NCI-H2081 (cell line): ENCODE results near the gene E2F2.

Experiments used
- DNase-seq, 2 experiments: peaks; one replicate each; lab custom pipeline; 2025; lab: John Stamatoyannopoulos, UW

The E2F2 gene

GRCh38 chr1:23462766-23463165, 68.3 kb downstream of the E2F2 start:
- no peak for DNase-seq

- no peak for DNase-seq
Observed at GRCh38 chr1:23461050-23461449, 70.0 kb downstream of the E2F2 start.

GRCh38 chr1:23460519-23460918, 70.5 kb downstream of the E2F2 start:
- no peak for DNase-seq

GRCh38 chr1:23459338-23459757, 71.7 kb downstream of the E2F2 start:
- no peak for DNase-seq
